ENCODE results near the gene KIF1A.

The KIF1A gene

GRCh38 chr2:240707043-240707756 is 112.8 kb downstream of the KIF1A start:
- H3K4me3 ChIP-seq (ENCODE audit: low read length), result no peak overlapping the region
- no peak for DNase-seq (ENCODE audit: low read depth)
- TF ChIP-seq, protein P1, sequence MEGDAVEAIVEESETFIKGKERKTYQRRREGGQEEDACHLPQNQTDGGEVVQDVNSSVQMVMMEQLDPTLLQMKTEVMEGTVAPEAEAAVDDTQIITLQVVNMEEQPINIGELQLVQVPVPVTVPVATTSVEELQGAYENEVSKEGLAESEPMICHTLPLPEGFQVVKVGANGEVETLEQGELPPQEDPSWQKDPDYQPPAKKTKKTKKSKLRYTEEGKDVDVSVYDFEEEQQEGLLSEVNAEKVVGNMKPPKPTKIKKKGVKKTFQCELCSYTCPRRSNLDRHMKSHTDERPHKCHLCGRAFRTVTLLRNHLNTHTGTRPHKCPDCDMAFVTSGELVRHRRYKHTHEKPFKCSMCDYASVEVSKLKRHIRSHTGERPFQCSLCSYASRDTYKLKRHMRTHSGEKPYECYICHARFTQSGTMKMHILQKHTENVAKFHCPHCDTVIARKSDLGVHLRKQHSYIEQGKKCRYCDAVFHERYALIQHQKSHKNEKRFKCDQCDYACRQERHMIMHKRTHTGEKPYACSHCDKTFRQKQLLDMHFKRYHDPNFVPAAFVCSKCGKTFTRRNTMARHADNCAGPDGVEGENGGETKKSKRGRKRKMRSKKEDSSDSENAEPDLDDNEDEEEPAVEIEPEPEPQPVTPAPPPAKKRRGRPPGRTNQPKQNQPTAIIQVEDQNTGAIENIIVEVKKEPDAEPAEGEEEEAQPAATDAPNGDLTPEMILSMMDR (conservative IDR thresholded peaks at IDR 0.05; ENCODE audit: low read length), result no peak

DNA sequence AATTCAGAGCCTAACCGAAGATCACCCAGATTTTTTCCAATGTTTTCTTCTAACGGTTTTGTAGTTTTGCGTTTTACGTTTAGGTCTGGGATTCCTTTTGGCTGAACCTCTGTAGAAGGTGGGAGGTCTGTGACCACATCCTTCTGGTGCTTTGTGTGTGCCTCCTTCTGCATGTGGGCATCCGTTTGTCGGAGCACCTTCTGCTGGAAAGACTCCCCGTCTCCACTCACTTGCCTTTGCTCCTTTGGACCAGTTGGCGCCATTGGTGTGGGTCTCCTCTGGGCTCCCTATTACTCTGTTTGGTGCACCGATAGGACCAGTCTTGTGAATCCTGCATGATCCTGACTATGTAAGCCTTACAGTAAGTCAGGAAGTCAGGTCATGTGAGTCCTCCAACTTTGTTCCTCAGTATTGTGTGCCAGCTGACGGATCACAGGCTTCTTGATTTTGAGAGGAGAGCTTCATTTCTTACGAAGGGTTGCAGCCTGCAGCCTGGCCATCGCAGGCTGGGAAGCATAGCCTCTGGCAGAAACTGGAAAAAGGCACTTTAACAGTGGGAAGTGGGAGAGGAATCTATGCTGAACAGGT is 114.7 kb downstream of the KIF1A start:
- H3K4me3 ChIP-seq (ENCODE audit: low read length), result no peak overlapping the region
- TF ChIP-seq, protein P1 (conservative IDR thresholded peaks at IDR 0.05; ENCODE audit: low read length), result no peak
- no peak for DNase-seq (ENCODE audit: low read depth)

DNA sequence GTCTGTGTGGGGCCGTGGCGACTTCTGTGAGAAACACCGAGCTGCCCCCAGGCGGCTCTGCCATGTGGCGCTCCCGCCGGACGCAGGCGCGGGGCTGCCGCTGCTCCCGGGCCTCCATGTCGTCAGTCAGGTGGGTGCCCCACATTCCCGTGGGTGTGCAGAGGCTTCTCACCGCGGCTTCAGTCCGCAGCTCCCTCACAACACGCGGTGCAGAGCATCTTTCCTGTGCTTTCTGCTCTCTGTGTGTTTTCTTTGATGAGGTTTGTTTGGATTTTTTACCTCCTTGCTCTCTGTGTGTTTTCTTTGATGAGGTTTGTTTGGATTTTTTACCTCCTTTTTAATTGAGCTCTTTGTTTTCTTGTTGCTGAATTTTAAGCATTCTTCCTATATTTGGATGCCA is 115.4 kb downstream of the KIF1A start:
- DNase-seq (ENCODE audit: low read depth), result no peak
- no peak overlapping the region for H3K4me3 ChIP-seq (ENCODE audit: low read length)
- TF ChIP-seq, protein P1 (conservative IDR thresholded peaks at IDR 0.05; ENCODE audit: low read length), result no peak

- DNase-seq (ENCODE audit: low read depth), result no peak
- TF ChIP-seq, protein P1 (conservative IDR thresholded peaks at IDR 0.05; ENCODE audit: low read length), result no peak
These were observed 116.3 kb downstream of the KIF1A start for GRCh38 chr2:240703417-240704341.

GRCh38 chr2:240702640-240703011 is 117.4 kb downstream of the KIF1A start:
- no peak overlapping the region for H3K4me3 ChIP-seq (ENCODE audit: low read length)
- TF ChIP-seq, protein P1 (conservative IDR thresholded peaks at IDR 0.05; ENCODE audit: low read length), result no peak
- no peak for DNase-seq (ENCODE audit: low read depth)

More at GRCh38 chr2:240703417-240704341, 116.3 kb downstream of the KIF1A start:
- no peak overlapping the region for H3K4me3 ChIP-seq (ENCODE audit: low read length)

DNA sequence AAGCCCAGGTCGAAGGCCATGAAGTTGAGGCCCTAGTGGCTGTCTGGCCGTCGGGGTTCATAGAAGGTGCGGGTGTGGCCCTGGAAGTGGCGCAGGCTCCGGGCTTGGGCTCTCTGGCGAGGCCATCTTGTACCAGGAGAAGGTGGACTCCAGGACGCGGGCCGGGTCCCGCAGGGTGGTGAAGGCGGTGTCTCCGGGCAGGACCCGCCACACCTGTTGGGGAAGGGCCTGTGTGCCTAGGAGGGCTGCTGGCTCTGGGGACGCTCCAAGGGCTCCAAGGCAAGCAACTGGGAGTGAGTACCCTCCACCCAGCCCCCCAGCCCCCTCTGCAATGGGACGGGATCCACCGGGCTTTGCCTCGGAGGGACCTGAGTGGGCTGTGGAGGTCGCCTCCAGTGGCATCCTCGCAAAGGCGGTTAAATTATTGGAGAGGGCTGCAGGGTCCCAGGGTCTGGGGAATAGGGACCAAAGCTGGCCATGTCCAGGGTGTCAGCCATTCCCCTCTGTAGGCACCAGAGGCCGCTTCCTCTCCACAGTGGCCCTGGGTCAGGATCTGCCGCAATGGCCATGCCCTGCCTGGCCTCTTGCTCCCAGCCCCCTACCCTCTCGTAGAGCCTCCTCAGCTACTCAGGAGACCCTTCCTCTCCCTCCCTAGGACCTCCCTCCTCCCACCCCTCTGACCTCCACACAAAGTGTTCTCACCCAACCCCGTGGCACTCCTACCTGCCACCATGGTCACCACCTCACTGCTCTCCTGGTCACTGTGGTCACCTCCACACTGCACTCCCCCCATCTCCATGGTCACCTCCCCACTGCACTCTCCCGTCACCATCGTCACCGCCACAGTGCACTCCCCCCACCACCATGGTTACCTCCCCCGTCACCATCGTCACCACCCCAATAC is 118.0 kb downstream of the KIF1A start:
- H3K4me3 ChIP-seq (ENCODE audit: low read length), result no peak overlapping the region
- no peak for DNase-seq (ENCODE audit: low read depth)
- TF ChIP-seq, protein P1 (conservative IDR thresholded peaks at IDR 0.05; ENCODE audit: low read length), result no peak
